ENCODE data around the gene GPATCH11.

The GPATCH11 gene

GRCh38 chr2:37146062-37146461 lies 61.7 kb downstream of the GPATCH11 start:
- in situ Hi-C loops (cut with HindIII; ENCODE audit: low sequenced_read_pairs): no loop called here
- DNase-seq (ENCODE audit: low read depth): no peak
- no peak overlapping the region for H3K4me3 ChIP-seq (ENCODE audit: low read depth, low read length)
- no peak for TF ChIP-seq CTCF (IDR thresholded peaks at IDR 0.05; ENCODE audit: low read depth, low read length, missing control alignments)

GRCh38 chr2:37148325-37148724 lies 64.0 kb downstream of the GPATCH11 start:
- no peak for TF ChIP-seq CTCF (IDR thresholded peaks at IDR 0.05; ENCODE audit: low read depth, low read length, missing control alignments)
- in situ Hi-C loops (cut with HindIII; ENCODE audit: low sequenced_read_pairs): no loop called here
- DNase-seq (ENCODE audit: low read depth): no peak
- no peak overlapping the region for H3K4me3 ChIP-seq (ENCODE audit: low read depth, low read length)
